C4-2B (cell line): ENCODE data around the gene LAMC3.

Experiments used
- H3K27ac ChIP-seq: fragments of 450-650 bp; 2 replicates; pipeline ENCODE4 v1.5.1; 2017
- ZFX ChIP-seq: fragments of 450-650 bp; IDR thresholded peaks from 2 replicates; pipeline ENCODE4 v1.6.1; 2017
- TF ChIP-seq, protein P1 (sequence below): fragments of 450-650 bp; conservative IDR thresholded peaks from 2 replicates; pipeline ENCODE4 v1.5.1; 2017; ENCODE audit warnings: mild to moderate bottlenecking

The LAMC3 gene

DNA sequence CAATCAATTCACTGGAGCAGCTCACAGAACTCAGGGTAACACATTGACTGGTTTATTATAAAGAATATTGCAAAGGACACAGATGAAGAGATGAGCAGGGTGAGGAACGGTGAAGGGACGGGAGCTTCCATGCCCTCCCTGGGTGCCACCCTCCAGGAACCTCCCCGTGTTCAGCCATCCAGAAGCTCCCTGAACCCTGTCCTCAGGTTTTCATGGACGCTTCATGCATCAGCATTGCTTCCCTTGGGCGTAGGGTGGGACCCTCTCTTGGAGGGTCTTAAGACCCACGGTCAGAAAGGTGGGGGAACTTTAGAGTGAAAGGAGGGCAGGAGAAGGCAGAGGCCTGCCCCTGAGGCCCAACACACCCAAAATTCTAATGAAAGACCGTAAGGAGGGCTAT lies 12.8 kb downstream of the LAMC3 start:
- no peak overlapping the region for H3K27ac ChIP-seq
- TF ChIP-seq ZFX, result no peak
- TF ChIP-seq, protein P1, sequence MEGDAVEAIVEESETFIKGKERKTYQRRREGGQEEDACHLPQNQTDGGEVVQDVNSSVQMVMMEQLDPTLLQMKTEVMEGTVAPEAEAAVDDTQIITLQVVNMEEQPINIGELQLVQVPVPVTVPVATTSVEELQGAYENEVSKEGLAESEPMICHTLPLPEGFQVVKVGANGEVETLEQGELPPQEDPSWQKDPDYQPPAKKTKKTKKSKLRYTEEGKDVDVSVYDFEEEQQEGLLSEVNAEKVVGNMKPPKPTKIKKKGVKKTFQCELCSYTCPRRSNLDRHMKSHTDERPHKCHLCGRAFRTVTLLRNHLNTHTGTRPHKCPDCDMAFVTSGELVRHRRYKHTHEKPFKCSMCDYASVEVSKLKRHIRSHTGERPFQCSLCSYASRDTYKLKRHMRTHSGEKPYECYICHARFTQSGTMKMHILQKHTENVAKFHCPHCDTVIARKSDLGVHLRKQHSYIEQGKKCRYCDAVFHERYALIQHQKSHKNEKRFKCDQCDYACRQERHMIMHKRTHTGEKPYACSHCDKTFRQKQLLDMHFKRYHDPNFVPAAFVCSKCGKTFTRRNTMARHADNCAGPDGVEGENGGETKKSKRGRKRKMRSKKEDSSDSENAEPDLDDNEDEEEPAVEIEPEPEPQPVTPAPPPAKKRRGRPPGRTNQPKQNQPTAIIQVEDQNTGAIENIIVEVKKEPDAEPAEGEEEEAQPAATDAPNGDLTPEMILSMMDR, result no peak

- H3K27ac ChIP-seq, result no peak overlapping the region
- TF ChIP-seq, protein P1, result no peak
- TF ChIP-seq ZFX, result no peak
These were observed 16.2 kb downstream of the LAMC3 start for GRCh38 chr9:131024978-131025868.

GRCh38 chr9:131025953-131026858 lies 17.2 kb downstream of the LAMC3 start:
- TF ChIP-seq, protein P1, result no peak
- TF ChIP-seq ZFX, result no peak
- H3K27ac ChIP-seq, result no peak overlapping the region

DNA sequence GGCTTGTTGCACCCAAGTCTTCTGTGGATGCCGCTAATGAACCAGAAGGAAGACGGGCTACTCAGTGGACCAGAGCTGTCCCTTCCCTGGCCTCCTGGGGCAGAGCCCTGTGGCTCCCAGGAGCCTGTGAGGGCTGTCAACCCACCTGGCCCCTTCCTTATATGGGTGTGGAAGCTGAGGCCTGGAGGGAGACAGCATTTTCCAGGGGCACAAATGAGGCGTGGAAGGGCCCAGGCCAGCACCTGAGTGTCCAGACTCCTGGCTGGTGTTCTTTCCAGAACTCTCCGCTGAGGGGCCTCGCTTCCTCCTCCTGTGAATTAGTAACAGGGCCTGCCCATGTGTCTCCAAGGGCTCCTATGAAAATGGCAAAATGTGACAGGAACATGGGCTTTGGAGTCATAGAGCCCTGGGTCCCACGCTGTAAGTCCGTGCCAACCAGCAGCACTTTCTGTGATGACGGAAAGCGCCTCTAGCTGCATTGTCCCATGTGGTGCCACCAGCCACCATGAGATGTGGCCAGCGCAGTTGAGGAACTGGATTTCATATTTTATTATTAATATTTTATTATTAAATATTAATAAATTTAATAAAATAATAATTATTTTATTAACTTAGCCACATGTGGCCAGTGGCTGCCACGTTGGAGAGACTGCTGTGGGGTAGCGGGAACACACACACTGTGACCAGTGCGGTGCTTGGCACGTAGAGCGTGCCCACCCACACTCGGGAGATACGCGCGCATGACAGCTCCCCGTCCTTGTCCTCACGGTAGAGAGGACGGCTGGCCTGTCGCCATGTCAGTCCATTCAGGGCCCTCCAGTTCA lies 18.3 kb downstream of the LAMC3 start:
- H3K27ac ChIP-seq, result no peak overlapping the region
- TF ChIP-seq ZFX, result no peak
- TF ChIP-seq, protein P1, result no peak

GRCh38 chr9:131027872-131028179 lies 18.9 kb downstream of the LAMC3 start:
- H3K27ac ChIP-seq, result no peak overlapping the region
- TF ChIP-seq, protein P1, result no peak
- no peak for TF ChIP-seq ZFX

- no peak overlapping the region for H3K27ac ChIP-seq
- TF ChIP-seq, protein P1, result no peak
- TF ChIP-seq ZFX, result no peak
These were observed 19.4 kb downstream of the LAMC3 start for GRCh38 chr9:131028221-131028884.
